Measurements from ENCODE around the gene KRT8.
"Not testable (repeated sequence)": the region's sequence is repeated elsewhere in the genome, so short reads cannot be mapped to it uniquely, and the experiment has no call there.

Gene KRT8

GRCh38 chr12:52865090-52865944, 39.6 kb downstream of the KRT8 start:
- H3K4me1 Mint-ChIP-seq, result peaks cover 17% of the 10 kb centered on the region
- no peaks in the 10 kb centered on the region for H3K9me3 Mint-ChIP-seq
- no peaks in the 10 kb centered on the region for H3K36me3 Mint-ChIP-seq
- H3K27ac Mint-ChIP-seq, result no peak overlapping the region
- DNase-seq (ENCODE audit: low spot score in 2 of 2) (no peak), ATAC-seq (ENCODE audit: low read depth) (no peak)
- no peak overlapping the region for H3K4me3 Mint-ChIP-seq
- no peaks in the 10 kb centered on the region for H3K27me3 Mint-ChIP-seq

GRCh38 chr12:52862023-52862422, 42.9 kb downstream of the KRT8 start:
- Mint-ChIP-seq H3K27ac (no peak overlapping the region), H3K27me3 (peaks cover 2% of the 10 kb centered on the region), H3K9me3 (no peaks in the 10 kb centered on the region), H3K4me1 (peaks cover 2% of the 10 kb centered on the region), H3K4me3 (no peak overlapping the region), H3K36me3 (no peaks in the 10 kb centered on the region)
- no peak for DNase-seq (ENCODE audit: low spot score in 2 of 2)
- no peak for ATAC-seq (ENCODE audit: low read depth)

GRCh38 chr12:52861511-52861910, 43.4 kb downstream of the KRT8 start:
- no peak overlapping the region for H3K27ac Mint-ChIP-seq
- H3K4me1 Mint-ChIP-seq, result no peaks in the 10 kb centered on the region
- no peak for ATAC-seq (ENCODE audit: low read depth)
- H3K9me3 Mint-ChIP-seq, result no peaks in the 10 kb centered on the region
- peaks cover 7% of the 10 kb centered on the region for H3K27me3 Mint-ChIP-seq
- H3K36me3 Mint-ChIP-seq, result no peaks in the 10 kb centered on the region
- H3K4me3 Mint-ChIP-seq, result no peak overlapping the region
- DNase-seq (ENCODE audit: low spot score in 2 of 2), result no peak

- Mint-ChIP-seq H3K4me3 (no peak overlapping the region), H3K36me3 (peaks cover 1% of the 10 kb centered on the region), H3K27ac (no peak overlapping the region), H3K27me3 (peaks cover 10% of the 10 kb centered on the region), H3K9me3 (no peaks in the 10 kb centered on the region), H3K4me1 (no peaks in the 10 kb centered on the region)
- ATAC-seq (ENCODE audit: low read depth) (no peak), DNase-seq (ENCODE audit: low spot score in 2 of 2) (no peak)
Measured at GRCh38 chr12:52860102-52860823, 44.6 kb downstream of the KRT8 start.

GRCh38 chr12:52857500-52857899, 47.4 kb downstream of the KRT8 start:
- ATAC-seq (ENCODE audit: low read depth), result no peak
- peaks cover 18% of the 10 kb centered on the region for H3K27me3 Mint-ChIP-seq
- peaks cover 1% of the 10 kb centered on the region for H3K36me3 Mint-ChIP-seq
- H3K27ac Mint-ChIP-seq, result no peak overlapping the region
- no peak overlapping the region for H3K4me3 Mint-ChIP-seq
- H3K9me3 Mint-ChIP-seq, result peaks cover 1% of the 10 kb centered on the region
- H3K4me1 Mint-ChIP-seq, result no peaks in the 10 kb centered on the region
- no peak for DNase-seq (ENCODE audit: low spot score in 2 of 2)

- Mint-ChIP-seq H3K27me3 (peaks cover 22% of the 10 kb centered on the region), H3K27ac (no peak overlapping the region), H3K9me3 (peaks cover 1% of the 10 kb centered on the region), H3K36me3 (peaks cover 1% of the 10 kb centered on the region), H3K4me3 (no peak overlapping the region), H3K4me1 (no peaks in the 10 kb centered on the region)
- ATAC-seq (ENCODE audit: low read depth) (no peak), DNase-seq (ENCODE audit: low spot score in 2 of 2) (no peak)
Measured at GRCh38 chr12:52856787-52857186, 48.1 kb downstream of the KRT8 start.

GRCh38 chr12:52856077-52856476, 48.8 kb downstream of the KRT8 start:
- H3K4me1 Mint-ChIP-seq; DNase-seq (ENCODE audit: low spot score in 2 of 2); H3K36me3 Mint-ChIP-seq; H3K9me3 Mint-ChIP-seq; H3K27ac Mint-ChIP-seq; ATAC-seq (ENCODE audit: low read depth); H3K4me3 Mint-ChIP-seq: not testable (repeated sequence)
- peaks cover 22% of the 10 kb centered on the region for H3K27me3 Mint-ChIP-seq

- Mint-ChIP-seq H3K4me3 (no peak overlapping the region), H3K27me3 (peaks cover 30% of the 10 kb centered on the region)
- ATAC-seq (ENCODE audit: low read depth), result no peak
Measured at GRCh38 chr12:52851787-52852186, 53.1 kb downstream of the KRT8 start.

GRCh38 chr12:52850681-52851080, 54.2 kb downstream of the KRT8 start:
- no peak for ATAC-seq (ENCODE audit: low read depth)
- H3K4me1 Mint-ChIP-seq, result peaks cover 4% of the 10 kb centered on the region
- peaks cover under 1% of the 10 kb centered on the region for H3K36me3 Mint-ChIP-seq
- peaks cover 32% of the 10 kb centered on the region for H3K27me3 Mint-ChIP-seq
- H3K4me3 Mint-ChIP-seq, result no peak overlapping the region
- H3K9me3 Mint-ChIP-seq, result peaks cover 1% of the 10 kb centered on the region
- H3K27ac Mint-ChIP-seq, result no peak overlapping the region
- no peak for DNase-seq (ENCODE audit: low spot score in 2 of 2)

More at GRCh38 chr12:52851787-52852186, 53.1 kb downstream of the KRT8 start:
- H3K9me3 Mint-ChIP-seq, result peaks cover 1% of the 10 kb centered on the region
- H3K4me1 Mint-ChIP-seq, result peaks cover 4% of the 10 kb centered on the region
- no peak overlapping the region for H3K27ac Mint-ChIP-seq
- no peak for DNase-seq (ENCODE audit: low spot score in 2 of 2)
- peaks cover 1% of the 10 kb centered on the region for H3K36me3 Mint-ChIP-seq

- no peaks in the 10 kb centered on the region for H3K9me3 Mint-ChIP-seq
- H3K36me3 Mint-ChIP-seq, result no peaks in the 10 kb centered on the region
- H3K4me1 Mint-ChIP-seq, result peaks cover 4% of the 10 kb centered on the region
- no peak overlapping the region for H3K4me3 Mint-ChIP-seq
- no peak for DNase-seq (ENCODE audit: low spot score in 2 of 2)
- ATAC-seq (ENCODE audit: low read depth), result no peak
- H3K27ac Mint-ChIP-seq, result no peak overlapping the region
- peaks cover 33% of the 10 kb centered on the region for H3K27me3 Mint-ChIP-seq
Measured at GRCh38 chr12:52849511-52849910, 55.4 kb downstream of the KRT8 start.

- H3K27me3 Mint-ChIP-seq, result peaks cover 31% of the 10 kb centered on the region
- no peak for ATAC-seq (ENCODE audit: low read depth)
- H3K36me3 Mint-ChIP-seq, result no peaks in the 10 kb centered on the region
- no peak within 1 kb of the TSS for H3K27ac Mint-ChIP-seq
- no peaks in the 10 kb centered on the region for H3K9me3 Mint-ChIP-seq
- peaks cover 4% of the 10 kb centered on the region for H3K4me1 Mint-ChIP-seq
- no peak within 1 kb of the TSS for H3K4me3 Mint-ChIP-seq
- DNase-seq (ENCODE audit: low spot score in 2 of 2), result no peak
Measured at GRCh38 chr12:52848661-52849255, 56.1 kb downstream of the KRT8 start, which contains the start of gene KRT78. KRT78 (minus strand) TSS chr12:52848994; CDS start chr12:52848930, 64 bp downstream.

- DNase-seq (ENCODE audit: low spot score in 2 of 2) (no peak), ATAC-seq (ENCODE audit: low read depth) (no peak)
- peaks cover 4% of the 10 kb centered on the region for H3K4me1 Mint-ChIP-seq
- peaks cover 29% of the 10 kb centered on the region for H3K27me3 Mint-ChIP-seq
- H3K27ac Mint-ChIP-seq, result no peak overlapping the region
- H3K4me3 Mint-ChIP-seq, result no peak overlapping the region
- no peaks in the 10 kb centered on the region for H3K36me3 Mint-ChIP-seq
- H3K9me3 Mint-ChIP-seq, result peaks cover 2% of the 10 kb centered on the region
Measured at GRCh38 chr12:52847335-52848102, 57.4 kb downstream of the KRT8 start.

All from memory B cell (primary cell).